Esophagus squamous epithelium (tissue), 4 donors: ENCODE data around the gene ELF5.

Experiments
- CTCF ChIP-seq, 6 experiments: fragments of 450-650 bp in 4 of 6; fragments of 200-600 bp in 2 of 6; sonication (generic) in 2 of 6; IDR thresholded peaks; one replicate each; pipeline ENCODE4 v1.5.1; 2016 to 2019; ENCODE audit warnings: antibody characterized with exemption in 6 of 6, mild to moderate bottlenecking in 4 of 6, moderate library complexity in 4 of 6
- POLR2A ChIP-seq, 4 donors: fragments of 450-650 bp; IDR thresholded peaks; one replicate each; pipeline ENCODE4 v1.6.1; 2017; ENCODE audit warnings: antibody characterized with exemption in 4 of 4, mild to moderate bottlenecking in 4 of 4, moderate library complexity in 3 of 4

GRCh38 chr11:34457607-34458006, 56.0 kb downstream of the ELF5 start:
- no peak for TF ChIP-seq CTCF (IDR thresholded peaks at IDR 0.05)
- no peak for TF ChIP-seq POLR2A (IDR thresholded peaks at IDR 0.05)
